Memory B cell (primary cell): ENCODE measurements around the gene FMN1.

Experiments
- ATAC-seq: fragments of 150-1000 bp; cut with Tn5 transposase; 2 replicates; pipeline ENCODE4 v1.10.0; 2021; ENCODE audit warnings: low read depth, mild to moderate bottlenecking, moderate library complexity
- DNase-seq, 2 donors: peaks; one replicate each; pipeline ENCODE4 v3.0.0; 2022; ENCODE audit warnings: low spot score in 2 of 2
- H3K27ac Mint-ChIP-seq: one replicate; pipeline ENCODE4 v1.8.0; 2022; ENCODE audit warnings: mild to moderate bottlenecking, moderate library complexity, mixed read lengths
- H3K27me3 Mint-ChIP-seq: one replicate; pipeline ENCODE4 v1.8.0; 2022; ENCODE audit warnings: mixed read lengths
- H3K36me3 Mint-ChIP-seq: one replicate; pipeline ENCODE4 v1.8.0; 2022; ENCODE audit warnings: mild to moderate bottlenecking, mixed read lengths
- H3K4me1 Mint-ChIP-seq: one replicate; pipeline ENCODE4 v1.8.0; 2022; ENCODE audit warnings: mixed read lengths
- H3K4me3 Mint-ChIP-seq: one replicate; pipeline ENCODE4 v1.8.0; 2022; ENCODE audit warnings: mild to moderate bottlenecking, moderate library complexity, mixed read lengths
- H3K9me3 Mint-ChIP-seq: one replicate; pipeline ENCODE4 v1.8.0; 2022; ENCODE audit warnings: mixed read lengths

The FMN1 gene

DNA sequence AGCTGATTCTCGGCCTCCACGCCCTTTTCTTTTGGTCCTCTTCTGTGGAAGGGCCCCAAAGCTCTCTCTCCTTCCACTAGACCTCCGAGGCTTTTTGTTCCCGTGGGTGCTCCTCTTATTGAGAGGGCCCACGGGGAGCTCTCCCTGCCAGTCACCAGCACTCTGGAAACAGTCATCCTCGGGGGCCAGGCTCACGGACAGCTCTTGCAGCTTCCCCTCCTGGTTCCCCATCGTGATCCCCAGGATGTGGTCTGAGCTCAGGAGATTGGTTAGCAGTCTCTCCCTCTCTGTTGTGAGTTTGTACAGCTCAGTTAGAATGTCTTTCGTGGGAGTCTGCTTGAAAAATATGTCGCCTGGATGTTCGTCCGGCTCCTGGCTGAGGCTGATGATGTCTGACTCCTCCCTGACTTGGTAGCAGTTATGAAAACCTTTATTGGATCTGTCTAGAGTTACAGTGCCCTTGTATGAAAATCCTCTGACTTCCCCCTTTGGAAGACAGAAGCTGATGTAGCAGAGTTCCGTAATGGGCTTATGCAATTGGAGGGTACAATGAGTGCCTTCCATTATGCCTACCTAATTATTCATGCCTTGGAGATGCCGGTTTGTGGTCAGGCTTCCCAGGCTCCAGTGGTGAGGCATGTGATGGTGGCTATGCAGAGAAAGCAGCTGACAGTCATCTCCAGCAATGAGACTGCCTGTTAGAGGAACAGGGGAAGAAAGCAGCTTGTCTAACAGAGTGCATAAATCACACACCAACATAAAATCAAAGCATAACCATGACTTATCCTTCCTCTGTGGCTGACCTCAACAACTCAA lies 40.0 kb downstream of the FMN1 start:
- Mint-ChIP-seq H3K36me3 (no peaks in the 10 kb centered on the region), H3K4me3 (no peak overlapping the region), H3K4me1 (no peaks in the 10 kb centered on the region), H3K9me3 (no peaks in the 10 kb centered on the region), H3K27ac (no peak overlapping the region), H3K27me3 (peaks cover 6% of the 10 kb centered on the region)
- ATAC-seq (no peak), DNase-seq (no peak)

DNA sequence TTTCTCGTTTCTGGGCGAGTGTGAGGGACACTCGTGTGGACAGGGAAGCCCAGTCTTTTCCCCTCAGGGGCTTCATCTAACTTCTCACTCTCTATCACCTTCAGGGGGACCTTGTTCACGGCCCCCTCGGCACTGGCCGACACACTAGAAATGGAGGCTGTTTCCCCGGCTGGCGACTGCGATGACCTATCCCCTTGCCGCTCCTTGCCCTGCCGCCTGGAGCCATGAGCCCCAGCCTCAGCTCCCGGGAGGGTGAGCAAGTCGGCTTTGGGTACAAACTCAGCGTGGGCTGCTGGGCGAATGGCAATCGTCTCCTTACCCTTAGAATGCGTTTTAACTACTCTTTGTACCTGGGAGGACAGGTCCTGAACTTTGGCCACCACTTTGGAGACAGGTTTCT lies 41.0 kb downstream of the FMN1 start:
- no peaks in the 10 kb centered on the region for H3K9me3 Mint-ChIP-seq
- DNase-seq: no peak
- H3K27me3 Mint-ChIP-seq: peaks cover 8% of the 10 kb centered on the region
- H3K36me3 Mint-ChIP-seq: no peaks in the 10 kb centered on the region
- no peak overlapping the region for H3K4me3 Mint-ChIP-seq
- no peak for ATAC-seq
- H3K4me1 Mint-ChIP-seq: no peaks in the 10 kb centered on the region
- no peak overlapping the region for H3K27ac Mint-ChIP-seq

DNA sequence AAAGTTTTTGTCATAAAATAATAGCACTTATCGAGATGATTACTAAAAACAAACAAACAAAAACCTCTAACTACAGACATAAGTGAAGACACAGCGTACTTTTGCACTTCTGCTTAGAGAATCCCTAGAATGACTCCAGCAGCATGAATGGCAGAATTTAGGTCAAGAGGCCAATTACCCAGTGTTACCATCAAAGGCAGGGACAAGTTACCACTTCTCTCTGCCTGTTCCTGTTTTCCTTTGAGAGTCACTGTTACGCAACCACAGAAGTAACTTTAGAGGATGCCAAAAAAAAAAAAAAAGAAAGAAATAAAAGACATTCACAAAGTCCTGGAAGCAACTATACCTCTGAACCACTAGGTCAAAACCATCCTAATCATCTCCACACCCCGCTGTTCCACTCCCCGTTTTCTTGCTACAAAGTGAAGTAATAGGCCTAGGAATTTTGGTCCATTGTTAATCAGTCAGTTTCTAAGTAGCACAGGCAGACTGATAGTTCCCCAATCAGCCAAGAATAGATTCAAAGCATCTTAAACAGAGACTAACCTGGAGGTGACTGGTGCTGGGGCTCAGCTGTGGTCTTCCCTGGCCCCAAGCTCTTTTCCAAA lies 41.9 kb downstream of the FMN1 start:
- Mint-ChIP-seq H3K27me3 (peaks cover 10% of the 10 kb centered on the region), H3K9me3 (no peaks in the 10 kb centered on the region), H3K4me1 (peaks cover 2% of the 10 kb centered on the region), H3K4me3 (no peak overlapping the region), H3K36me3 (no peaks in the 10 kb centered on the region), H3K27ac (no peak overlapping the region)
- DNase-seq (no peak), ATAC-seq (no peak)

DNA sequence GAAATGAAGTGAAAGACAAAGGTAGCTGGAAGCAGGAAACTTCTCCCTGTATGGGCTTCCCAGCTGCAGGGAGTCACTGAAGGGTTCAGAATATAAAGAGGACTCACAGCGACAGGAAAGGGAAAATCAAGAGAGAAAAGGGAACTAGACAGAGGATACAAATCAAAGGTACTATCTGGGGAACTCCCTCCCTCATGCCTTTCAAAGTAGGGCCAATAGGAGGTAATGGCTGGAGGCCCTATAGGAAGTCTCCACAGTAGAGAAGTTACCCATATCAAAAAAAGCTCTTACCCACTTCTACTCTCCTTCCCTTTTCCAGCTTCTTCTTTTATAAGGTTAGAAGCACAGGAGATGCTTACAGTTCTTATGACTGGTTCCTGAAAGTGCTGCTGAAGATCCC lies 43.5 kb downstream of the FMN1 start:
- no peak overlapping the region for H3K4me3 Mint-ChIP-seq
- peaks cover 8% of the 10 kb centered on the region for H3K27me3 Mint-ChIP-seq
- H3K27ac Mint-ChIP-seq: no peak overlapping the region
- no peaks in the 10 kb centered on the region for H3K36me3 Mint-ChIP-seq
- H3K9me3 Mint-ChIP-seq: no peaks in the 10 kb centered on the region
- H3K4me1 Mint-ChIP-seq: peaks cover 2% of the 10 kb centered on the region
- DNase-seq: no peak
- ATAC-seq: peak; percentile 57

DNA sequence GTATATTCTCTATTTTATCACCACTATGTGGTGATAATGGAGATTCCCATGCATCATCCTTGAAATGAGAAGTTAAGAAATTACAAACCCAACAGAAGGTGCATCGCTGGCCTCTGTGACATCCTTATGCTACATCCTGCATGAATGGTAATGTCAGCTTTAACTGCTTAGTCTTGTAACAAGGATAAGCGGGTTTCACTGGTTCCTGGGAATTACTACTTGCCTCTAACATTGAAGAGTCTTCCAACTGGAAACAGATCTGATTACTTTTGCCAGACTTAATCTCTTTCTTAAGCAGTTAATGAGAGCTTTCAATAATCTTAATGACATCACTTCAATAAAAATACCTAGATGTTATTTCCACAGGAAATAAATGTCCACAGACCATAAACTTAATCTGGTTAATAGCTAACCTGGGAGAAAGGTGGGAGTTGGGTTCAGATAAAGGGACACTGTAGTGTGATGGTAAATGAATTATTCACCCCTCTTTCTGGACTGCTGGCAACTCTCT lies 44.0 kb downstream of the FMN1 start:
- Mint-ChIP-seq H3K4me1 (peaks cover 2% of the 10 kb centered on the region), H3K36me3 (no peaks in the 10 kb centered on the region), H3K27me3 (peaks cover 8% of the 10 kb centered on the region), H3K4me3 (no peak overlapping the region), H3K9me3 (no peaks in the 10 kb centered on the region), H3K27ac (no peak overlapping the region)
- ATAC-seq (no peak), DNase-seq (no peak)

DNA sequence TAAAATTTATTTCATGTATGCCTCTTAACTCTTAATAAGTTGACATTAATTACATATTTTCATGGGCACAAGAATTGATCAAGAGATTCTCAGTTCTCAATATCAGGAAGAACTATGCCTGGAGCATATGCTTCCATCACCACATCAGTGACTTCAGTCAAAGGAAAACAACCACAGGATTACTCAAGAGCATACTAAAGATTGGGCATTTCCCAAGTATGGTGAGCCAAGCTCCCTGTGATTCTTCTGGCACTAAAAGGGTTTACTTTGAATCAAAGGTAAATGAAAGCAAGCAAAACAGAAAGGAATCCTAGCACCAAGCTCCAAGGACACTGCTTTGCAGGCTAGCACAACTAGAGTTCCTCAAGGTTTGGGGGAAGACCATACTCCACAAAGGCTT lies 44.6 kb downstream of the FMN1 start:
- Mint-ChIP-seq H3K27ac (no peak overlapping the region), H3K27me3 (peaks cover 11% of the 10 kb centered on the region), H3K4me3 (no peak overlapping the region), H3K9me3 (no peaks in the 10 kb centered on the region), H3K36me3 (no peaks in the 10 kb centered on the region), H3K4me1 (peaks cover 2% of the 10 kb centered on the region)
- ATAC-seq (no peak), DNase-seq (no peak)

DNA sequence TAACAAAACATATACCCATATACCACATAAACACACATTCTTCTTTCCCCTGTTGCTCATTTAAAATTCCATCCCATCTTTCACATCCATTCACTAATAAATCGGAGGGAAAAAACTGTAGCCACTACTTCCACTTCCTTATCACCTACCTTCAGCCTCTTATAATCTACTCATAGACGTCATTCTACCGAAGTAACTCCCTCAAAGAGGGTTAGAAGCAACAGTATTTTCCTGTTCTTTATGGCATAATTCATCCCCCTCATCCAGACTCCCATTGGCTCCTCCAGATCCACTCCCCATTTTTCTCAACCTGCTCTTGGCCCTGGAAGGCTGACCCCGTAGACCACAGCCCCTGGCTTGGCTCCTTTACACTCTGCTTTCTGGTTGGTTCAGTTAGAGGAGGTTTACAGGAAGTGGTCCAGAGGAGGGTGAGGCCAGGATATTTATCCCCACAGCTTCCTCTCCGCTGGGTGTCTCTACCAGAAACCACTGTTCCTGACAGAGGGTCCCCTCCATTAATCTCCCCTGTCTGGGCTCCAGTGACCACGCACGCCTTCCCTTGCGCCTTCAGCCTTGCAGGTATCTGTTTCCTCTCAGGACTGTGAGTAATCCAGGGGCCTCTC lies 46.3 kb downstream of the FMN1 start:
- no peaks in the 10 kb centered on the region for H3K36me3 Mint-ChIP-seq
- H3K9me3 Mint-ChIP-seq: no peaks in the 10 kb centered on the region
- no peak overlapping the region for H3K27ac Mint-ChIP-seq
- DNase-seq: no peak
- peaks cover 2% of the 10 kb centered on the region for H3K4me1 Mint-ChIP-seq
- no peak for ATAC-seq
- peaks cover 11% of the 10 kb centered on the region for H3K27me3 Mint-ChIP-seq
- H3K4me3 Mint-ChIP-seq: no peak overlapping the region

DNA sequence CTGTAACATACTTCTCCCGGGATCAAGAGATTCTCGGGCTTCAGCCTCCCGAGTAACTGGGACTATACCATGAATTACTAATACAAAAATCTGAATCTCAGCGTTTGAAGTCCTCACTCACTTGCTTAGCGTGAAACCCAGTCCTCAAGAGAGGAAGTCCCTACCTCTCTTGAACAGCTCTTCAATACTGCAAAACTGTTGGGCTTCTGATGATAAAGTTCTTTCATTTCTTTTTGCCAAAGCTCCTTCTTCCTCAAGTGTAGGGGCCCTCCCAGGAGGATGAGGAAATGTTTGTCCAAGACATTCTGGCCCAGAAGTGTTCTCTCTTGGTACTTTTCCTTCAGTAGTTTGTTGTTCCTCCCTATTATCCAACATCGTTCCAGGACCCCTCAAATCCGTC lies 48.5 kb downstream of the FMN1 start:
- ATAC-seq (no peak), DNase-seq (no peak)
- H3K4me3 Mint-ChIP-seq: no peak overlapping the region
- H3K9me3 Mint-ChIP-seq: no peaks in the 10 kb centered on the region
- H3K27me3 Mint-ChIP-seq: peaks cover 11% of the 10 kb centered on the region
- no peak overlapping the region for H3K27ac Mint-ChIP-seq
- H3K36me3 Mint-ChIP-seq: no peaks in the 10 kb centered on the region
- peaks cover 2% of the 10 kb centered on the region for H3K4me1 Mint-ChIP-seq

DNA sequence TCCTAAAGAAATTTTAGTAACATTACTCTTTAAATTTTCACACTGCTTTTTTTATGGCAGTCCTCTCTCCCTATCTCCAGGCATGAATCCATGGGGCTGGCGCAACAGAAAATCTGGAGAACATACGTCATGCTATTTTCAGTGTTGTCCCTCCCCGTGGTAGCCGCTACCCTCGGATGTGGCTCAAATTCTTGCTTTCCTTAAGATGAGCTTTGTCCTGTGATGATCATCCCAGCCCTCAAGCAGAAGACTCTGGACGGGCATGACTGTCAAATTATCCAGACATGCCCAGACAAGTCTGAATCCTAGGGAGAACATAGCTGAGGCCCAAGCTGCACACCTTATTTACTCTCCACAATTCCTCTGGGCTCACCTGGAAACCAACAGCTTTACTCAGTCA lies 49.1 kb downstream of the FMN1 start:
- ATAC-seq (no peak), DNase-seq (no peak)
- H3K27me3 Mint-ChIP-seq: peaks cover 11% of the 10 kb centered on the region
- H3K9me3 Mint-ChIP-seq: no peaks in the 10 kb centered on the region
- no peaks in the 10 kb centered on the region for H3K36me3 Mint-ChIP-seq
- H3K4me1 Mint-ChIP-seq: peaks cover 2% of the 10 kb centered on the region
- H3K4me3 Mint-ChIP-seq: no peak overlapping the region
- no peak overlapping the region for H3K27ac Mint-ChIP-seq

DNA sequence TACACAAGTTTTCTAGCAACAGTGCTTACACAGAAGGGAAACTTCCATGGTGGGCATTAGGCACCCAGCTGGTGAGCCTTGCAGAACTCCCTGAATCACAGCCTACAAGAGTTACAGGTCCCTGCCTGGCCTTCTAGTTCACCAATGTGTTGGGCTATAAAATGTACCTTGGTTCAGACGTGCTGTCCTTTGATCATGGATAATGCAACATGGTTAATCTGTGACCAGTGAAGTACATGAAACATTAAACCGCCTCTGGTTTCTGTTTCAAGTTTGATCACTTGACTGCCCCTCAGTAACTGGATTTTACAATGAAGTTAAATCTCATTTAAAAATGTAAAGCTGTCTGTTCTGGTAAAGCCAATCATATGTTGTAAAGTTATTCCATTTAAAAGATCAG lies 51.8 kb downstream of the FMN1 start:
- Mint-ChIP-seq H3K9me3 (no peaks in the 10 kb centered on the region), H3K4me3 (no peak overlapping the region), H3K27me3 (peaks cover 5% of the 10 kb centered on the region)

DNA sequence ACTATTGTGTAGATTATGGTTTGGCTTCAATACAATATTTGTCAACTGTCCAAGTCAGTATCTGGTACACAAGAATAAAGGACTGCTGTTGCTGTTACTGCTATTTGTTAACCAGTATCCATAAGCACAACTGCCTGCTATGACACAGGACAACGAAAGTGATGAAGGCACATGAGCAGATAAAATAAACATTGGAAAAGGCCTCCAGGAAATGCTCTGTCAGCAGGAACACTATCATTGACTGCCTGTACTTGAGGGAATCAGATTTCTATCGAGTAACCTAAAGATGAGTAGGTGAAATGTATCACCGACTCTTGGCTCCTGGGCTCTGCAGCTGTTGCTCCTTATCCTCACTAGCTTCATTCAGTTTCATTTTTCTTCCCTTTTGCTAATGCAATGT lies 56.5 kb downstream of the FMN1 start:
- no peak overlapping the region for H3K27ac Mint-ChIP-seq
- H3K36me3 Mint-ChIP-seq: no peaks in the 10 kb centered on the region
- H3K9me3 Mint-ChIP-seq: no peaks in the 10 kb centered on the region
- H3K4me3 Mint-ChIP-seq: no peak overlapping the region
- no peak for DNase-seq
- no peaks in the 10 kb centered on the region for H3K4me1 Mint-ChIP-seq
- H3K27me3 Mint-ChIP-seq: peaks cover 2% of the 10 kb centered on the region
- ATAC-seq: no peak

More for the DNA sequence above, 51.8 kb downstream of the FMN1 start:
- H3K4me1 Mint-ChIP-seq: no peaks in the 10 kb centered on the region
- ATAC-seq: no peak
- no peak overlapping the region for H3K27ac Mint-ChIP-seq
- H3K36me3 Mint-ChIP-seq: no peaks in the 10 kb centered on the region
- DNase-seq: no peak

DNA sequence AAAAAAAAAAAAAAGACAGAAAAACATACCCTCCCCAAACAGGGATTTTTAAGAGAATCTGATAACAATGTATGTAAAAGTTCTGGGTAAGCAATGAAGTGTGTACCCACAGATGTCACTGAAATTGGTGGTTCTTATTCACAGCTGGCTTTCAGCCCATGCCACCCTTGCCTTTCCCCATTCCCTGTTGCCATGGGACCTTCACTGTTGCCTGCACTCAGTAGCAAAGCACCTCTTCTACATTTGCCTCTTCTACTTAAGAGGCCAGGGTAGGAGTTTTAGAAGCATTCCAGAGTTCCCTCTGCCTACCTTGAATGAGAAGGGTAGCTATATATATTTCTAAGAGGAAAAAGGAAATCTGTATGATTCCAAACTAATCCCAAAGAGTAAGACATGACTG lies 57.4 kb downstream of the FMN1 start:
- DNase-seq (no peak), ATAC-seq (no peak)
- H3K27me3 Mint-ChIP-seq: peaks cover 3% of the 10 kb centered on the region
- H3K4me3 Mint-ChIP-seq: no peak overlapping the region
- H3K9me3 Mint-ChIP-seq: no peaks in the 10 kb centered on the region
- H3K27ac Mint-ChIP-seq: no peak overlapping the region
- H3K36me3 Mint-ChIP-seq: no peaks in the 10 kb centered on the region
- H3K4me1 Mint-ChIP-seq: no peaks in the 10 kb centered on the region

DNA sequence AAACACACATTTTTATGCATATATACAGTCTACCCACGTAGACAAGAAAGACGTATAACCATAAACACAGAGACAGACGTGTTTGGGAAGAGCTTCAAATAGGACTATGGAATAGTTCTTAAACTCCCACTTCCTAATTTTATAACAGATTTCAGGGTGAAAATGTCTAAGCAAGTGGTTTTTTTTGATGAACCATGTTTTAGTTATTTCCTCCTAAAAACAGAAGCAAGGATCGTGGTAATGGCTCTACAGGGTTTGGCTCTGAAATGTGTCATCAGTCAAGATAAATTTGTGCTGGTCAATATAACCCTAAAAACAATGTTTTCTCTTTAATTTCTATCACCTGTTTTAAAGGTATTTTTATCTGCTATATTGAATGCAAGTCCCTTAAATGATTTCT lies 58.2 kb downstream of the FMN1 start:
- Mint-ChIP-seq H3K27me3 (peaks cover 3% of the 10 kb centered on the region), H3K9me3 (no peaks in the 10 kb centered on the region), H3K4me1 (no peaks in the 10 kb centered on the region), H3K36me3 (no peaks in the 10 kb centered on the region), H3K4me3 (no peak overlapping the region), H3K27ac (no peak overlapping the region)
- ATAC-seq (no peak), DNase-seq (no peak)

DNA sequence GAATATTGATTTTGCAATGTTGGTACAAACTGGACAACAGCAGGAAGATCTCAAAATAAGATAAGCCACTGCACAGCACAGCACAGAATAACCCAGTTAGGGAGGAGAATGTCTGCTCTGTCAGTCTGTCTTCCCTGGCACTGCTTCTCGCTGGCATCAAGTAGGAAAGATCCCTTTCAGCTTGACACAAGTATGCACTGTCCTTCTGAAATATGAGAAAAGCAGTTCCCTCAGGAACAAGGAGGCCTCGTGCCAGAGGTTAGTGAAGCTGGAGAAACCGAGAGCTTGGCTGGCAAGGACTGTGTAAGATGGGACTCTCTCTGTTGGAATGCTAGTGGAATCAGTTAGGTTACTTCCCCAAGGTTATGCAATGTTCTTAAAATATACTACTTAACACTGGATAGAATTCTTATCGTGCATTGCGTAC lies 59.1 kb downstream of the FMN1 start:
- DNase-seq (no peak), ATAC-seq (no peak)
- H3K27ac Mint-ChIP-seq: no peak overlapping the region
- H3K36me3 Mint-ChIP-seq: no peaks in the 10 kb centered on the region
- no peak overlapping the region for H3K4me3 Mint-ChIP-seq
- H3K9me3 Mint-ChIP-seq: no peaks in the 10 kb centered on the region
- H3K4me1 Mint-ChIP-seq: no peaks in the 10 kb centered on the region
- H3K27me3 Mint-ChIP-seq: peaks cover 3% of the 10 kb centered on the region
